Left colon (tissue), 2 donors: ENCODE data around the gene KCTD10. TPM values are rescaled to one million over a fixed set of nuclear protein-coding genes. Genes with fewer than 3 reads are reported as not detected.
"Not testable (repeated sequence)": the region's sequence is repeated elsewhere in the genome, so short reads cannot be mapped to it uniquely, and the experiment has no call there.

Source experiments
- ATAC-seq: fragments of 200-7000 bp; cut with Tn5 transposase; one replicate; pipeline ENCODE4 v1.9.1; 2020; ENCODE audit warnings: mild to moderate bottlenecking, moderate library complexity
- DNase-seq, 2 donors: peaks; one replicate each; pipeline ENCODE4 v3.0.0-alpha.2; 2020
- intact Hi-C, 2 donors: fragments of 100-400 bp; cut with DNase I in 1 of 2; cut with micrococcal nuclease in 1 of 2; formaldehyde crosslinking; loops; one replicate each; pipeline versions ENCODE4 v1.11.2 to v1.14.0; 2022; cut with DNase I, micrococcal nuclease
- total RNA-seq, 2 donors: library from RNA; stranded (reverse); fragmentation: NEBNext Ultra II Directional; extraction: Animal tissue kit (Norgen Biotek cat#: 25700); gene quantifications; one replicate each; pipeline ENCODE4 v1.2.1, GENCODE V29; 2021
- donor health status: DM: no; HTN: no; CAD: no.
- donor health status: DM: yes; HTN: yes; CAD: no.

Gene KCTD10
- total RNA-seq, 2 donors from 2014 or later: 62.8 to 86.8 TPM

DNA sequence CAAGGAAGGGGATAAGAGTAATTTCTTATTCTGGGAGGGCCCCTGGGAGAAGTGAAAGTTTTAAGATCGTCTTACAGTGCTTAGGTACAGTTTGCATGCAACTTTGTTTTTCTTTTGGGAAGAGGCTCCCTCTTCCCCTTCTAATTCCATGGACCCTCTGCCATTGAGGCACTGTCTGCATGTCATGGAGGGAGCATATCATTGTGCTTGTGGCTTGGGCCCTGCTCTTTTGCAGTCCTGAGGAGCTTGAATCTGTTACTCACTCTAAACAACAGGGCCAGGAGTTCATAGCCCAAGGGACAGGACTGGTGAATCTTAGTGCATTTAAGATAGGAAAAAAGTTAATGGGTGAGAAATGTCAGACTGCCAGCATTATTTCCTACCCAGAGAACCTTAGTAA, 2.7 kb upstream of the KCTD10 start:
- intact Hi-C loops: loop anchor here in 1 of 2 donors (10.0 kb wide), 1 partner anchor 55 kb away; no protein-coding TSS in a partner anchor
- ATAC-seq: no peak
- DNase-seq: no peak

DNA sequence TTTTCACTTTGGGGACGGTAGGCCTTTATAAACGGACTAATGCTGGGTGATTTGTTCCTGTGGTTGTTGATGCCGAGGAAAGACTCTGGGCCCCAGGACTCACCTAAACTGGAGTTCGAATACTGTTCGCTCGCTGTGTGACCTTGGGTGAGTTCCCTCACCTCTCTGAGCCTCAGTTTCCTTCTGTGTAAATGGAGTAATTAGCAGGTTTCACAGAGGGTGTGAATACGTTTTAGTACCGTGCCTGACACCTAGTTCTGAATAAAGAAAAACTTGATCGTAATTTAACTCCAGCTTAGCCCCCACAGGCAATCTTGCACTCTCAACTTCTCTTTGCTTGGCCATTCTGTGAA, 839 bp upstream of the KCTD10 start:
- peak; percentile 8 for ATAC-seq
- intact Hi-C loops: no loop called here
- DNase-seq: no peak

DNA sequence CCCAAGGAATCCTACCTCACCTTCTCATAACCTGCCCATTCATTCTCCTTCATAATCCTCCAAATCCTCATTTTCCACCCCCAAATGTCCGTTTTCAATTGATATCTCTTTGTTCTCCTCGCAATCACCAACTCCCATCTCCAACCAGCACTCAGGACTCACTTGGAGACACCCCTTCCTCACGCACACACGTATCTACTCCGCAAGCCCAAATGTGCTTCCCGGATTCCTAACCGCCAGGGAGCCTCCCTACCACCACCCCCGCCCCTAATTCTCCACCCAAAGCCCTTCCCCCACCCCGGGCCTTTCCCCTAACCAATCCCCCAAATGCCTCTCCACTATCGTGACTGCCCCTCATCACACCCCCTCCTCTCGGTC, 304 bp downstream of the KCTD10 start:
- intact Hi-C loops: no loop called here
- ATAC-seq: peak; percentile 19

DNA sequence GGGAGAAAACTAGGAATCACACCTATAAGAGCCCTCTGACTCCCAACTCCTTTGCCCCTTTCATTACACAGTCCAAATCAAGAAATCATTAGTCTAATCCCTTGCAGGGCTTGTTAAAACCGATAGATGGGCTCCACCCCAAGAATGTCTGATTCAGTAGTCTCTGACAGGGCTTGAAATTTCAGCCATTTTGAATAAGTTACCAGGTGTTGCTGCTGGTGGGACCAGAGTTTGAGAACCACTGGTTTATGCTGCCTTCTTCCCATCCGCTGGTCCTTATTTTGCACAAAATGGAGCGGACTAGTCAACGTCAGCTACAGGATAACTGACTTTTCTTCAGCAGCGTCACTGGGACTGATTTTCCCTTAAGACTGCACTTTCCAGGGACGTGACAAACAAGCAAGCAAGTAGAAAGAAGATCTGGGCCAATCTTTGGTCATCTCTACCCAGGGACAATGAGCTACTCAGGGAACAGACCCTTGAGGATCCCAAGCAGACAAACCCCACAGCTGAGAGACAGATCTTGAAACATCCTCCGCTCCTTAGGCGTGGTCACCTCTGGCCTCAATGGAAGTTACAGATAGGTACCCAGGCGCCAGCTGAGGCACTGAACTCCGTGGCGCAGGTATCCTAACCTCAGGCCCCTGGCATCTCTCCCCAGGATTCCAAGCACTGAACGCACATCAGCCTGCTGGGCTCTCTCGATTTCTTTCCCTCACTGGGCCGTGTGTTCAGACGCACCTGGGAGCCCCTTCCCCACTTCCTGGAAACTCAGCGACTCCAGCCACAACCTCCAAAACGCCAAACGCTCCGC, 900 bp downstream of the KCTD10 start:
- DNase-seq (peak in 1 of 2 donors; percentile 30), ATAC-seq (peak; percentile 29)
- intact Hi-C loops: no loop called here

More for the DNA sequence above, 304 bp downstream of the KCTD10 start:
- no peak for DNase-seq

DNA sequence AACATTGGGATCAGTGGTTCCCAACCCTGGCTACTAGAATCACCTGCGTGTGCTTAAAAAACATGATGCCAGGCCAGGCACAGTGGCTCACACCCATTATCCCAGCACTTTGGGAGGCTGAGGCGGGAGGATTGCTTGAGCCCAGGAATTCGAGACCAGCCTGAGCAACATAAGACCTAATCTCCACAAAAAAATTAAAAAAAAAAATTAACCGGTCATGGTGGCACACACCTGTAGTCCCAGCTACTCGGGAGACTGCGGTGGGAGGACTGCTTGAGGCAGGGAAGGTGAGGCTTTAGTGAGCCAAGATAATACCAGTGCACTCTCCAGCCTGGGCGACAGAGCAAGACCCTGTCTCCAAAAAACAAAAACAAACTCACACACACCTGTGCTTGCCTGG, 2.0 kb downstream of the KCTD10 start:
- intact Hi-C loops: no loop called here
- no peak for DNase-seq
- no peak for ATAC-seq

DNA sequence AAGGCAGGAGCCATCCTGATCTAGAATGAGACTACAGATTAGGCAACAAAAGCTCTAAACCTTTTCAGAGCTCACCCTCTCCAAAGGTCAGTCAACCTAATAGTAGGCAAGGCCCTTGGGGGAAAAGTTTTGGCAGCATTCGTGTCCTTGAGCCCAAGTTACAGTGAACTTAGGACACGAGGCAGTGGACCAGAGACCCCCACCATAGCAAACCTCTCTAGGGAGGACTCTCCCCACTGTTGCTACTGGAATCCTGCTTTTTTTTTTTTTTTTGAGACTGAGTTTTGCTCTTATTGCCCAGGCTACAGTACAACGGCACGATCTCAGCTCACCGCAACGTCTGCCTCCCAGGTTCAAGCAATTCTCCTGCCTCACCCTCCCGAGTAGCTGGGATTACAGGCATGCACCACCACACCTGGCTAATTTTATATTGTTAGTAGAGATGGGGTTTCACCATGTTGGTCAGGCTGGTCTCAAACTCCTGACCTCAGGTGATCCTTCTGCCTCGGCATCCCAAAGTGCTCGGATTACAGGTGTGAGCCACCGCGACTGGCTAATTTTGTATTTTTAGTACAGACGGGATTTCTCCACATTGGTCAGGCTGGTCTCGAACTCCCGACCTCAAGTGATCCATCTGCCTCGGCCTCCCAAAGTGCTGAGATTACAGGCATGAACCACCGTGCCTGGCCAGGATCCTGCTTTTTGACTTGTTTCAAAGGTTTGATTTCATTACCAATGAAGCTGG, 3.4 kb downstream of the KCTD10 start:
- DNase-seq, intact Hi-C loops, ATAC-seq: not testable (repeated sequence)

DNA sequence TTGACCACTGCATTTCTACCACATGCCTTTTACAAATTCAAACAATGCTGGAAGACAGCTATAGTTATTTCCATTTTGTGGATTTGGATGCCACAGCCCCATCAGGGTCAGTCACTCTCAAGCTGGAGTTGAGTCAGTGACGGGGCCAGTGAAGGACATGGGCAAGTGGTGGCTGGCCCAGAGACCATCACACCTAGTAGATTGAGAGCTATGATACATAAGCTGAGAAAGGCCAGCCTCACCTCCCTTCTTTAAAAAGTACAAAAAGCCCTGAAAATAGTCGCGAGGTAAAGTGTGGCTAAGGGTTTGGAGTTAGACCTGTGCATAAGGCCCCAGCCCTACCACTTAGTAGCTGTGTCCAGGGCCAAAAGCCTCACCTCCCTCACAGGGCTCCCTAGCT, 4.1 kb downstream of the KCTD10 start:
- intact Hi-C loops: no loop called here
- ATAC-seq (no peak), DNase-seq (no peak)

DNA sequence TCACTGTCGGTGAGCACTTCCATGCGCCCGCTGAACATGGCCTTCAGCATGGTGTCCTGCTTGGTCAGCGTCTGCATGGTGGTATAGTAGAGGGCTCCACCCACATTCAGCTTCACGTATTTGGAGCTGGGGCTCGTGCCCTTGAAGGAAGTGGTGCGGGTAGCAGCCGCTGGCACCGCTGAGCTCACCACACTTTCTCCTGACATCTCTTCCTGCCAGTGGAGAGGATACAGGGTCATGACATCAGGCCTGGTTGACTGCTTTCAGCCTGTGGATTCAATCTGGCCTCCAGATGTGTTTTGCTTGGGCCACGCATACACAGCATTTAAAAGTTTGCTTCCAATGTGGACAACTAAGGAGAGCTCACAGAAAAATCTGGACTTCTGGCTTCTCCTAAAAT, 7.6 kb downstream of the KCTD10 start:
- ATAC-seq (no peak), DNase-seq (no peak)
- intact Hi-C loops: no loop called here

DNA sequence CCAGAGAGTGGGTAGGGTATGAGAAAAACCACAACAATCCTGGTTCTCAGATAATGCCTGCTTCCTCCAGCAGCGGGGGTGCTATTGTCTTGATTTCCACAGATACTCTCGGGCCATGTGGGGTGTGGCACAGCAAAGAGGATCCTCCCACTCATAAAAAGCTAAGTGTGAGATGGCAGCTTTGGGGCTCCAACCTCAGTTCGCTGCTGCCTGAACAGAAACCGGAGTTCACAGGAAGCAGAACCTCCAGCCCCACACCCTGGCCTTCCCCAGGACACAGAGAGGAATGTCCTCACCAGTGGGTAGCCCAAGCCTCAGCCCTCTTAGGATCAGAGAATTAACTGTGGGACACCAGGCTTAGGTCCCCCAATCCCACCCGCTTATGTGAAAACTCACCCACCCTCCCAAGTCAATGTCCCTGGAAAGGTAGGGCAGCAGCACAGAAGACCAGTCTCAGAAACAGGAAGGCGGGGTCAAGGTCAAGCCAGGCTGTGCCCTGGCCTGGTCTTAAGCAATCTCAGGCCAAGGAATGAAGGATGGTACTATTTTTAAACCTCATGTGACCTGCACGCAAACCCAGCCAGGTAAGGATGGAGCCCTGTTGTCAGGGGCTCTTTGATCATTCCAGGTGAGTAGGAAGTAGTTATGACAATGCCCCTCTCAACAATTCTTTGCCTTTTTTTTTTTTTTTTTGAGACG, 9.0 kb downstream of the KCTD10 start:
- DNase-seq (peak; percentile 74 to 83), ATAC-seq (peak; percentile 94)
- intact Hi-C loops: no loop called here

DNA sequence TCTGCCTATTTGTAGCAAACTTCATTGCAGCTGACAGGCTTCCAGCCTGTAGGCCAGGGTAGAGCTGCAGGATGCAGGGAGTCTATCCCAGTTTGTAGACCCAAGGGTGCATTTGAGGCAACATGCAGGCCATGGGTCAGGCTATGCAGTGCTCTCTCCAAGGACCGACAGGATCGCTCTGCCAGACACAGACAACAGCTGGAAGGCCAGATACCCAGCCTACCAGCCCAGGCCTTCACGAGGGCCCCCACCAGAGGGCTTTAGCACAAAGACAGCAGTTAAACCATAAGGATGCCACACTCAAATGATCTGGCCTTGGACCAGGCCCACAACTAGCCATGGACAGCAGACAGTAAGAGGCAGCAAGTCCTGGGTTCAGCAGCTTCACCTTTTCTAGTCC, 10.3 kb downstream of the KCTD10 start:
- intact Hi-C loops: no loop called here
- no peak for DNase-seq

DNA sequence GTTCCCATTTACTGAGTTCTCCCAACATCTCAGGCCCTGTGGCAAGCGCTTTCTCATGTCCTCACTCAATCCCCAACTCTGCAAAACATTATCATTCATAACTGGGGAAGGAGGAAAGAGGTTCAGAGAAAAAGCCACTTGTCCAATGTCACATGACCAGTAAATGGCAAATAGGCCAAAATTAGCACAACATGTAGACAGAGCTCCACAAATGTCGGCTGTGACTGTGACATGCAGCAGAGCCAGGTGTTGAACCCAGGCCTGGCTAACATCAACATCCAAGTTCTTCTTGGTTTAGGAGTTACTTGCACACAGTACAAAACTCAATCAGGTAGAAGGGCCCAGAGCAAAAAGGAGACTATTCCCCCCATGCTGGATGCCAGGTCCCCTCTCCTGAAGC, 10.8 kb downstream of the KCTD10 start:
- intact Hi-C loops: no loop called here
- no peak for DNase-seq

More for the DNA sequence above, 10.3 kb downstream of the KCTD10 start:
- ATAC-seq: no peak

DNA sequence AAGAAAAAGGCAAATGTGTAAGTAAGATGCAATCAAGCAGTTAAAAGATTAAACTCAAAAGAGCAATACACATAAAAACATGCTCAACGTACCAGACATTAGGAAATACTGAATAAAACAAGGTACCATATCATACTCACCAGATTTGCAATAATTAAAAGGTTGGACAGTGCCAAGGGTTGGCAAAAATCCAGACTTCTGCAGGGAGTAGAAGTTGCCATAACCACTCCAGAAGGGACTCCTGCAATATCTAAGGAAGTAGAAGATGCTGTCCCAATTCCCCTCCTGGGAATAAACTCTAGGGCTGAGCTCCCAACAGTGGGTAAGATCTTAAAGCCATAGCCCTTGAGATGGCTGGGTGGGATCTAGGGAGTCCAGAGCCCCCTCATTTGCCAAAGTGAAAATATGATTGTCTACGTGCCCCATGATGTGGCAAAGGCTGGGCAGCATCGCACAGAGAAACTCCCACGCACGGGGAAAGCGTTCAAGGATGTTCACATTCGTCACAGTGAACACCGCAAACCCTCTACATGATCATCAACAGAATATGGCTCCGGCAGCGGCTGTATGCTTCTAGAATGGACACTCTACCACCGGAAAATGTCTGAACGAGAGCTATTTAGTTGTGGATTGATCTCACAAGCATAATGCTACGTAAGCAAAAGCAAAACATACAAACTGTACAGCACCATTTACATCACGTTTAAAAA, 12.3 kb downstream of the KCTD10 start:
- no peak for DNase-seq
- intact Hi-C loops: no loop called here
- no peak for ATAC-seq

More for the DNA sequence above, 10.8 kb downstream of the KCTD10 start:
- ATAC-seq: no peak

DNA sequence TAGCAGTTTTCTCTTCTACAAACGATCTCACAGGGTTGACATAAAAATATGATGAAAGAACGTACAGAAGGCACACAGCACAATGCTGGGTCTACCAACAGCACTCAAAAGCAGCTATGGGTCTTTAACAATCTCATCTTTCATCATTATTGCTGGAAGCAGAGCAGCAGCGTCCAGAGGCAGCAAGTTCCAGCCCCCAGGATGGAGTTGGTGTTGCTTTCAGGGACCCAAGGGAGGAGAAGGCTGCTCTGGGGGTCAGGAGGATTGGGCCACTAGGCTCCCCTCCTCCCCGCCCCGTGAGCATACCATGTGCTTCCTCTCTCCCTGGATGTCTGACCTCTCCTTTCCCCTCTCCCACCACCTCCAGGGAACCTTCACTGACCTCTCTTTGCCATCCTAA, 13.3 kb downstream of the KCTD10 start:
- intact Hi-C loops: no loop called here
- ATAC-seq: no peak
- DNase-seq: no peak

DNA sequence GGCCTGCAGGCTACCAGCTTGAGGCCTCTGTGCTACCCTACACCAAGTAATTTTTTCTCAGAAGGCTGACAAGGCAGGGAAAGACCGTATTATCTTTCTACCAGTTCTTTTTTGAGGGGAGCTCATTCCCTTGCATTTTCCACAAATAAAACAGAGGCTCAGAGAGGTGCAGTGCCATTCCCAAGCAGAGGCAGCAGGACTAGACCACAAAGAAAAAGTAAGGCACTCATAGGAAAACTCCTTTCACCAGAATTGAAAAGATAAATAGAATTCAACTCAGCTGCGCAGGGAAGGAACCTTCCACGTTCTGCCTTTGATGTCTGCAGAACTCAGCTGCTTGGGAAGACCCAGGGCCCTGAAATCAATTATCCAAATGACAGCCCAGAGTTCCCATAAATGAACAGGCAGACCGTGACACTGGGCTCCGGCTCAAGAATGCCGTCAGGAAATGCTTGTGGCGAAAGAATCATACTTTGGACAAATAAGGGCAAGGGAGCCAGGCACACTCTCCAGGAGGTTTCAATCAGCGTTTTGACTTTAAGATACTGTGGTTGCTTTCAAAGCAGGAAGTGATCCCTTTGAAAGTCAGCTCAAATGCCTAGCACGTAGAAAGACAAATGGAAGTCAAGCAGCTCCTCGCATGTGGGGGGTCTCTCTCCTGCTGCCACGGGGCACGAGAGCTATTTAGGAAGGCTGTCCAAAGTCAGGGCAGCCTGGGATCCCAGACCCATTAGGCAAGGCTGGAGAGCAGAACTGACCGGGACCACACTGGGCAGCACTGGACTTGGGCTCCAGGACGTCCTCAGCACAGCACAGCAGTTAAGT, 14.0 kb downstream of the KCTD10 start:
- DNase-seq (peak; percentile 55 to 75), ATAC-seq (no peak)
- intact Hi-C loops: no loop called here

DNA sequence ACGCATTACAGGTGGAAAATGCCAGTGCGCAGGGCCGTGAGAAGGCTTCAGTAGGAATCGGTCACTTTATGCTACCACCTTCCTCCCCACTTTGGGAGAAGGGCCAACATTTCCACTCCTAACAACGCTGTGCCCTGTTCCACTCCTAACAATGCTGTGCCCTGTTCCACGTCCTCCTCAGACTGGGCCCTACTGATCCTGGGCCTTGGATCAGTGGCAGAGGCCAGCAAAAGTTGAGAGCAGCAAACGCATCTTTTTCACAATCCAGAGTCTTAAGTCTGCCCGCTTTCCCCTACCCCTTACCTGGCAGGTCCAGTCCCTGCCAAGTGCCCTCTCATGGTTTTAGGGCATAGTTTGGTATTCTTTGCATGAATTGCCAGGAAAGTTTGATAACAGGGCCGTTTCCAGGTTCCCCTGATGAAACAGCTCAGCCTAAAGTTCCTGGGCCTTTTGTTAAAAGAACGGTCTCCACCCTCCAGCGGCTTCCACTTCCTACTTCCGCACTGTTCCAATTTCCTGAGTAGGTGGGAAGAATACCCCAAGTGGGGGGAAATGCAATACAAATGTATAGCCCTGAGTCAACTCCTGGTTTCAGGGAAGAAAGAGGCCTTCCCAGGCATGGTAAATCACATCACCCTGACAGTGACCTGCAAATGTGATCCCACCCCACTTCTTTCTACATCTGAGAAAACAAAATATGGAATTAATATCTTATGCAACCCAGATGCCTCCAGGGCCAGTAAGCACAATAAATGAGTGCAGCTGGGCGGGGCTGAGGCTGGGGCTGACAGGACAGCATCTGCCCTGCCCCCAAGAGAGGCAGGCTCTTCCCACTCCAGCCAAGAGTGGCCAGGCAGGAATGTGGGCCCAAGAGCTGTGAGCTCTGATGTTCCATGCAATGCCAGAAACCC, 15.0 kb downstream of the KCTD10 start:
- ATAC-seq: peak; percentile 76
- intact Hi-C loops: no loop called here
- peak; percentile 84 to 91 for DNase-seq

DNA sequence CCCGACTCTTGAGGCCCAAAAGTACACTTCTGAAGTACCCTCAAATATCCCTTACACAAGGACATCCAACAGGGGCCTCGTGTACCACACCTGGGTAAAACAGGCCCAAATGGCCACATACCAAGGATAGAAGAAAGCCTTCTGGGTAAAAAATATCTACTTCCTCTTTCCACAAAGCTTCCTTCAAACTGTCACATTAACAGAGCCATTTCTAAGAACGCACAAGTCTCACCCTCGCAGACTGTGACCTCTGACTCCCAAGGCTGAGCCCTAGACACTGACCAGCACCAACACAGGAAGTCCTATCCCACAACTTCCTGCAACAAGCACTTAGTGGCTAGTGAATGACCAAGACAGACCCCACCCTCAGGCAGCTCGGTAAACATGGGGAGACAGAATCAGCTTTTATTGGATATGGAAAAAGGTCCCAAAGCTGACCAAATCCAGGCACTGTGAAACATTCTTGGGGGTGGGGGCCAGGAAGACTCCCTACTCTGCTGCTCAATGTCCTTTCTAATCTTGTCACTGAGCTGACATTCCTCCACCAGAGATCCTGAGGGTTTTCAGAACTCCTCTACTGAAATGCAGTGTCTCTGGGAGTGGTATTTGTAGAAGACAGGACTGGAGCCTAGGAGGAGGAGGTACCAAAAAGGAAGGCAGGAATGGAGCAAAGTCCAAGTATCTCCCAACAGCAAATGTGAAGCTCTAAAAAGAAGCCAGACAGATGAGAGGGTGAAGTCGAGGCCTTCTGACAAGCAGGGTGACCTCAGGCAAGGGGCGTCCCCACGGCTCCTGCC, 15.9 kb downstream of the KCTD10 start:
- DNase-seq: peak; percentile 45 to 67
- intact Hi-C loops: no loop called here
- ATAC-seq: peak; percentile 80
